Common myeloid progenitor, CD34-positive (primary cell): Measurements from ENCODE around the gene KEL. TPM values are rescaled to one million over a fixed set of nuclear protein-coding genes. Genes with fewer than 3 reads are reported as not detected.

Experiments used
- CTCF ChIA-PET: fragments of 350-600 bp; sonication (Branson Sonifier 250); formaldehyde crosslinking; loops from one replicate; lab custom pipeline; 2021; ENCODE audit warnings: antibody characterized with exemption; lab: Charles Lee
- POLR2A ChIA-PET: fragments of 350-600 bp; sonication (Branson Sonifier 250); formaldehyde crosslinking; loops from one replicate; lab custom pipeline; 2021; ENCODE audit warnings: antibody characterized with exemption; lab: Charles Lee
- DNase-seq, 3 donors: peaks; one replicate each; pipeline versions ENCODE4 v3.0.0 to v3.0.0-alpha.2; 2013
- H3K27ac ChIP-seq, 2 experiments: 1 replicate in 1 of 2; 2 replicates in 1 of 2; pipeline ENCODE4 v1.7.0; 2013; ENCODE audit warnings: inconsistent platforms in 2 of 2, low read length in 2 of 2, mild to moderate bottlenecking in 2 of 2, low read depth in 1 of 2, moderate library complexity in 1 of 2; ENCODE audit not compliant: severe bottlenecking in 2 of 2, insufficient read depth in 1 of 2, poor library complexity in 1 of 2
- H3K27me3 ChIP-seq, 5 experiments: replicated peaks in 2 of 5; 1 replicate in 3 of 5; 2 replicates in 2 of 5; pipeline versions ENCODE4 v1.6.1 to v1.7.0; 2013; ENCODE audit warnings: low read length in 4 of 5, mild to moderate bottlenecking in 2 of 5, moderate library complexity in 2 of 5, inconsistent platforms in 1 of 5; ENCODE audit not compliant: insufficient read depth in 5 of 5, control insufficient read depth in 4 of 5
- H3K36me3 ChIP-seq, 4 experiments: 1 replicate in 2 of 4; 2 replicates in 2 of 4; pipeline versions ENCODE4 v1.6.1 to v1.7.0; 2013; ENCODE audit warnings: low read length in 3 of 4, control low read depth in 1 of 4, mild to moderate bottlenecking in 1 of 4; ENCODE audit not compliant: control insufficient read depth in 4 of 4, insufficient read depth in 4 of 4
- H3K4me1 ChIP-seq, 4 experiments: 1 replicate in 3 of 4; 2 replicates in 1 of 4; pipeline versions ENCODE4 v1.6.1 to v1.7.1; 2013; ENCODE audit warnings: low read length in 3 of 4, mild to moderate bottlenecking in 3 of 4, control low read depth in 1 of 4, inconsistent platforms in 1 of 4, moderate library complexity in 1 of 4; ENCODE audit not compliant: control insufficient read depth in 4 of 4, insufficient read depth in 4 of 4; ENCODE audit errors: control extremely low read depth in 1 of 4
- H3K4me3 ChIP-seq, 7 experiments: 1 replicate in 4 of 7; 2 replicates in 3 of 7; pipeline versions ENCODE4 v1.5.1 to v1.7.0; 2013; ENCODE audit warnings: mild to moderate bottlenecking in 7 of 7, low read length in 6 of 7, moderate library complexity in 6 of 7, inconsistent platforms in 2 of 7, low read depth in 2 of 7, control low read depth in 1 of 7; ENCODE audit not compliant: insufficient read depth in 4 of 7, control insufficient read depth in 1 of 7; ENCODE audit errors: extremely low read depth in 1 of 7
- H3K9me3 ChIP-seq, 5 experiments: 1 replicate in 4 of 5; 2 replicates in 1 of 5; pipeline versions ENCODE4 v1.6.1 to v1.7.1; 2013; ENCODE audit warnings: low read length in 4 of 5, mild to moderate bottlenecking in 2 of 5, inconsistent platforms in 1 of 5, low read depth in 1 of 5, moderate library complexity in 1 of 5; ENCODE audit not compliant: control insufficient read depth in 4 of 5, insufficient read depth in 2 of 5; ENCODE audit errors: control extremely low read depth in 1 of 5
- WGBS: methylation state at CpG from one replicate; pipeline ENCODE4 v1.1.5; 2013; ENCODE audit not compliant: insufficient coverage; 5-methylcytosine and 5-hydroxymethylcytosine counted together
- polyA plus RNA-seq: library from polyadenylated mRNA; unstranded; fragments of 120-200 nt; gene quantifications from one replicate; pipeline ENCODE4 v1.2.1, GENCODE V29; 2013

Gene KEL
- polyA plus RNA-seq: 4.7 TPM

- no peaks in the 10 kb centered on the region for H3K36me3 ChIP-seq
- peak; percentile 22 to 57 (median 30) for DNase-seq
- H3K27me3 ChIP-seq: peaks cover 0 to 5% (median 0%) of the 10 kb centered on the region in 5 experiments
- H3K27ac ChIP-seq: peak within 1 kb of the TSS in 1 of 2 experiments; percentile 79
- ChIA-PET POLR2A (no interaction called here), CTCF (interaction anchor here (1.9 kb wide), 1 partner anchor 9 kb away, joined by 8 read pairs; no protein-coding TSS in a partner anchor)
- H3K4me1 ChIP-seq: no peaks in the 10 kb centered on the region
- H3K4me3 ChIP-seq: no peak within 1 kb of the TSS
- no peaks in the 10 kb centered on the region for H3K9me3 ChIP-seq
- 89% methylated on average over 7 of the region's 9 CpGs for WGBS
Observed at GRCh38 chr7:142961973-142962926, at the start of gene KEL. Gene KEL (minus strand): TSS chr7:142962363. CDS start chr7:142962206, 157 bp downstream.

GRCh38 chr7:143008007-143008901 is 46.1 kb upstream of the KEL start:
- H3K27me3 ChIP-seq: no peaks in the 10 kb centered on the region
- H3K4me3 ChIP-seq: no peak overlapping the region
- no peak overlapping the region for H3K27ac ChIP-seq
- 77% methylated on average over 13 of the region's 24 CpGs for WGBS
- CTCF ChIA-PET: interaction anchor here (0.7 to 21.3 kb wide), 8 partner anchors 9 to 227 kb away, joined by 3 to 326 read pairs (median 4); partner anchors contain the start of gene TAS2R40
- peaks cover 0 to 14% (median 3%) of the 10 kb centered on the region in 4 experiments for H3K4me1 ChIP-seq
- peak; percentile 72 to 85 (median 79) for DNase-seq
- no peaks in the 10 kb centered on the region for H3K36me3 ChIP-seq
- POLR2A ChIA-PET: no interaction called here
- H3K9me3 ChIP-seq: no peaks in the 10 kb centered on the region

DNA sequence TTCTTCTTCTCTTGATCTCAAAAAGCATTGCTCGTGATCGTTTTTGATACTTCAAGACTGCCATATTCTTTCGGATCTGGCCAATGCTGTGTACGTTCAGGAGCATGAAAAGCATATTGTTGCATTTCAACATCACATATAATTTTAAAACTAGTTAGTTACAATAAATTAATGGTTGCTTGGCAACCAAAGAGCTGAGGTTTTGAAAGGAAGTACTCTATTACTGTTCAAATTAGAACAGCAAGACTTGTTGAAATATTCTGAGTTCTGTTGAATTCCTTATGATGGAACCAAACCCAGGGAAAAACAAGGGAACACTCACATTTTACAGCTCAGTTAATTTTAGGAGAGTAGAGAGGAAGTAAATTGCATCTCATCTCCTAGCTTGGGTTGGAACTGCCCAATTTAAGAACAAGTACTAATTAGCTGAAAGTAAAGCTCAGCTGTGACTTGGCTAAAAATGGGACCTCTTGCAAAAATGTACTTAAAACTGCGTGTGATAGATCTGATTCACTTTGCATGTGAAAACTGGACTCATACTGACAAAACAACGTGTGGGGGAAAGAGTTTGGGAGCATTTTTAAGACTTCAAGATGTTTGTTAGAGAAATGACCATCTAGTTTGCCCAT is 43.6 kb upstream of the KEL start:
- no peaks in the 10 kb centered on the region for H3K9me3 ChIP-seq
- no peaks in the 10 kb centered on the region for H3K36me3 ChIP-seq
- DNase-seq: peak in 2 of 3 donors; percentile 21 to 23
- WGBS: 89% methylated on average over 5 of the region's 6 CpGs
- H3K4me3 ChIP-seq: no peak overlapping the region
- H3K4me1 ChIP-seq: peaks cover 0 to 18% (median 3%) of the 10 kb centered on the region in 4 experiments
- ChIA-PET POLR2A (no interaction called here), CTCF (interaction anchor here (0.7 to 21.3 kb wide), 14 partner anchors 8 to 652 kb away, joined by 3 to 326 read pairs (median 4); partner anchors contain the start of genes EPHB6 and TAS2R40)
- no peaks in the 10 kb centered on the region for H3K27me3 ChIP-seq
- no peak overlapping the region for H3K27ac ChIP-seq

DNA sequence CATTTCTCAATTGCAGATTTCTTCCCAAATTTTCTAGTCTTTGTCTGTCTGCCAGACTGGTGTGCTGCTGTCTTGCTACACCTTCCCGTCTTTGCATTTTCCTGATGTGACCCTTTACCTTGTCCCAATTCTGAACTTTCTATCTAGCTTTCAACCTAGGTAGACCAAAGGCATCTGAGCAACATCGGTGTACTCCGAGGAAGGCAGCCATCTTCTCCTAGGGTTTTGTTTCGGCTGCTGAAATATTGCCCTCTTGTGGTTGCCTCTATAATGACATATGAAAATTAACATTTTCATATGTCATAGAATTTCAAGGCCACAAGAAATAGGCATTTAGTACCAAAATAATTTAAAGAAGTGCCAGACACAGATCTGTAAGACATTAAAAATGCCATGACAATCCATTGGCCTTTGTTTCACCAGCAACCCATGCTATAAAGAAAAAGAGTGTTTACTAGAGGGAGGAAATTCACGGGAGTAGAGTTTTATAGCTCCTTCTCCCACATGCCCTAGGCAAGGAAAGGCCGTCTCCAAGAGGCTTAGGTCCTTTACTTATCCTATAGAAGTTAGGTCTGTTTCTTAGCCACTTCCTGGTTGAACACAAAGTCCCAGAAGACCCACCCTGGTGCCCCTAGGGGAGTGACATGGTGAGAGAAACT is 41.4 kb upstream of the KEL start:
- 17% methylated on average over 1 of the region's 6 CpGs for WGBS

DNA sequence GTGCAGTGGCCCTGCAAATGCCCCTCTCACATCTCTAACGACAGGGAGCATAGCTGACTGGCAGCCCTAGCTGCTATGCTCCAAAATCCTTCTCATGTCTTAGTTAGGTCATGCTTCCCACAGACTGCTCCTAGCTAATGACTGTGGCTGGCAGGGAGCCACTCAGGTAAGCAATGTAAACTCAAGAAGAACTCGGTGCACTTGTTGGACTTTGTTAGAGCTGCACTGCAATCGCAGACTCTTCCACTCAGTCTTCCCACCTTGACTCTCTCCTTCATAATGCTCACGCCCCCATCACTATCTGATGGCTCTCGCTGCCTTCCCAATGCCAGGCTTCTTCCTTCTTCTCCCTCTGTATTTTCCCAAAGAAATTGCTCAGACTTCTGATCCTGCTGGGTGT is 40.7 kb upstream of the KEL start:
- WGBS: 90% methylated on average over 5 of the region's 5 CpGs
- Histone ChIP-seq H3K4me1 (peaks cover 0 to 18% (median 3%) of the 10 kb centered on the region in 4 experiments), H3K27me3 (no peaks in the 10 kb centered on the region), H3K27ac (no peak overlapping the region), H3K4me3 (peak overlapping the region in 4 of 7 experiments; percentile 14 to 76 (median 52)), H3K9me3 (no peaks in the 10 kb centered on the region), H3K36me3 (no peaks in the 10 kb centered on the region)
- POLR2A ChIA-PET: interaction anchor here (0.6 kb wide), 1 partner anchor 222 kb away, joined by 3 read pairs; no protein-coding TSS in a partner anchor
- no peak for DNase-seq
- CTCF ChIA-PET: interaction anchor here (0.6 to 21.3 kb wide), 32 partner anchors 8 to 706 kb away, joined by 3 to 326 read pairs (median 4); partner anchors contain the start of genes EPHB6, OR9A2 and TAS2R40

More for the DNA sequence above, 41.4 kb upstream of the KEL start:
- peak; percentile 67 to 85 (median 78) for DNase-seq
- Histone ChIP-seq H3K4me3 (peak overlapping the region in 5 of 7 experiments; percentile 14 to 76 (median 55)), H3K36me3 (no peaks in the 10 kb centered on the region), H3K9me3 (no peaks in the 10 kb centered on the region), H3K27ac (no peak overlapping the region), H3K27me3 (no peaks in the 10 kb centered on the region), H3K4me1 (peaks cover 0 to 18% (median 3%) of the 10 kb centered on the region in 4 experiments)
- ChIA-PET POLR2A (interaction anchor here (0.6 kb wide), 1 partner anchor 221 kb away, joined by 3 read pairs; no protein-coding TSS in a partner anchor), CTCF (interaction anchor here (0.9 to 21.3 kb wide), 29 partner anchors 10 to 707 kb away, joined by 3 to 326 read pairs (median 5); partner anchors contain the start of genes EPHB6, OR9A2 and TAS2R40)
